OCI-M2 (cell line): ENCODE results near the gene TTLL12.

Source experiments
- DNase-seq: peaks from one replicate; lab custom pipeline; 2025; ENCODE audit not compliant: unreplicated experiment; lab: John Stamatoyannopoulos, UW

The TTLL12 gene

DNA sequence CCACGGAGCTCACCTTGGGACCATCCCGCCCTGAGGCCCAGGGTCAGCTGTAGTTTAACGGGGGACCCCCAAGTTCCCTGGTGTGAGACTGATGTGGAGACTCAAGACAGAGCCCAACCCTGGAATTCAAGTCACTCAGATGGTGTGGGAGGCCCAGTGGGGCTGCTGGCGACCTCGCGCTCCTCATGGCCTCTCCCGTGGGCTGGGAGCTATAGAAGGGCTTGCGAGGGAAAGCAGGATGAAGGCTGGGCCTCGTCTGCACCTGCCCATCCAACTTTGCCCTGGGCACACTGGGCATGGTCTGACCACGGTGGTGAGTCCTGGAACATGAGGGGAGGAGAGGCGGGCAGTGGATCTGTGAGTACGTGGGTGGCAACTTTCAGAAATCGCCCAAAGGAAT, 13.6 kb upstream of the TTLL12 start:
- no peak for DNase-seq

DNA sequence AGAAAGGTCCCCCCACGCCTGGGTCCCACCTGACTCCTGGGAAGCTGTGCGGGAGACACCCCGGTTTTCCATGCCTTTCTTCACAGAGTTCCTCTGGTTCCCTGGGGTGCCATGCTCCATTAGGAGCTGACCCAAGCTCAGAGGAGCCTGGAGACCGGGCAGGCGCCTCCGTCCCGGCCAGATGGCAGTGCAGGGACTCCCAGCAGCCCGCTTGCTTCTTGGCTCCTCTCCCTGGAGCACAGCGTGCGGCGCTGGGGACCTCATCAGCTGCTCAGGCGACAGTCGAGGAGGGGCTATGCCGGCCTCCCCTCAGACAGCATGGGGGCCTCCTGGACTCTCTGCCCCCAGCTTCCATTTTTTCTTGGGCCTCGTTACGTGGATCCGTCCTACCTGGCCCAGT, 13.1 kb upstream of the TTLL12 start:
- DNase-seq = no peak

DNA sequence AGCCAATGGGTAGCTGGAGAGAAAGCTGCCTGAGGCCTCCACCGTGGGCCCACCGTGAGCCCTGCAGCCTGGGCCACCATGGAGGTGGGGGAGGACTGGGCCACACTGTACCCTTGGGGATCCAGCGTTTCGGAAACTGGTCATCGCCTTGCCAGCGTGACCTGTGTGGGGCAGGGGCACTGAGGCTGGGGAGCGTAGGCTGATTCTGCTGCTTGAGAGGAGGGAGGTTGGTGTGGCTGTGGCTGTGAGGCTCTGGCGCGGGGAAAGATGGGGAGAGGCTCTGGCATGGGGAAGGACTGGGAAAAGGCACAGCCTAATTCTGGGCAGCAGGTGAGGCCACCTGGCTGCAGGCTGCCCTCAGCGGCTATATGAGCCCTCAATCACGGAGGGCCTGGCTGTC, 12.6 kb upstream of the TTLL12 start:
- no peak for DNase-seq

DNA sequence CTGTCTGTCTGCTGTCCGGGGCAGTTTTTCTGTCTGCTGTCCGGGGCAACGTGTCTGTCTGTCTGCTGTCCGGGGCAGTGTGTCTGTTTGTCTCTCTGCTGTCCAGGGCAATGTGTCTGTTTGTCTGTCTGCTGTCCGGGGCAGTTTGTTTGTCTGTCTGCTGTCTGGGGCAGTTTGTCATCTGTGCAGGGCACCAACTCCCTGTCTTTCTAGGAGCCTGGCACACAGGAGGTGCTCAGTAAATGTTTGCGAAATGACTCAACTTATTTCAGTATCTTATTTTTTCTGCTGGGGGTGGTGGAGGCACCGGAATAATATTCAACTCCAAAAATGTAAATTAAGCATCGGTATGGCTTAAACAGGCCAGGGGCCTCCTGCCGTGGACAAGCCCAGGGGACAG, 12.0 kb upstream of the TTLL12 start:
- DNase-seq = no peak

DNA sequence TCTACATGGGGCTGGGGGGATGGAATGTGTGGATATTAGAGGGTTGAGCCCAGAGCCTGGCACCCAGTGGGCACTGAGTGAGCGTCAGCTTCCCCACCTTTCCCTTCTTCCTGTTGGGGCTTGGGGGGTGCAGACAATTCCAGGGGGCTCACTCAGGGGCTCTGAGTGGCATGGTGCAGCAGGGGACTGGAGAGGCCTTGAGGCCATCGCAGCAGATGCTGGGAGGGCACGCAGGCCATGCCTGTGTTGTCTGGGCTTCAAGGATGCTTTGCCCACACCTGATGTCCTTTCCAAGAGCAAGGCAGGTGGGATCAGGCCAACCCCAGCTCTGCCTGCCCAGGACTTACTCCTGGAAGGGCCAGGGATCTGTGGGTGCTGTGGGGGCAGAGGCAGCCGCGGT, 11.2 kb upstream of the TTLL12 start:
- DNase-seq = no peak

DNA sequence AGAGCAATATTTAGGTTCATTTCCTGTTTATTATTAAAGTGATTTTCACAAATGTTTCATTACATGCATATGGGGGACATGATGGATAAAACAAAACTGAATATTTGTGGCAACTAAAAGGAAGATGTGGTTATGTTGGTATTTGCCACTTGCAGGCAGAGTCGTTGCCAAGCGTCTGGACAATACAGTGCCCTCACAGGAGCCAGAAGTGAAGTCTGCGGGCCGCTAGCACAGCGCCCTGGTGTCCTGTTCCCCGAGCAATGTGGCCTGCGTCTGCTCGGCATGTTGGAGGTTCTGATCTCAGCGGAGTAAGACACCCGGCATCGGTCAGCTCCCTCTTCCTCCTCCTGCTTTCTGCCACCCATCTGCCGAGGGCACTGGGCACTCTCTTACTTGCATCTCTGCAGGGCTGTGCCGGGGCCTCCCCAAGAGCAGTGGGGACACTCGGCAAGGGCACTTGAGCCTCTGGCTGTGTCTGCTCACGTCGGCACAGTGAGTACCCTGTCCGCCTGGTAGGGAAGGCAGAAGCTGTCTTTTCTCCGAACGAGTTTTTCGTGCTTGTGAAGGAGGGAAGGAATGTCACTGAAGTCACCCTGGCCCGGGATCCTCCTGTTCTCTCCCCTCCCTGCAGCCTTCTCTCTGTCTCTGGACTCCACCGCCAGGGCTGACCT, 10.5 kb upstream of the TTLL12 start:
- no peak for DNase-seq

DNA sequence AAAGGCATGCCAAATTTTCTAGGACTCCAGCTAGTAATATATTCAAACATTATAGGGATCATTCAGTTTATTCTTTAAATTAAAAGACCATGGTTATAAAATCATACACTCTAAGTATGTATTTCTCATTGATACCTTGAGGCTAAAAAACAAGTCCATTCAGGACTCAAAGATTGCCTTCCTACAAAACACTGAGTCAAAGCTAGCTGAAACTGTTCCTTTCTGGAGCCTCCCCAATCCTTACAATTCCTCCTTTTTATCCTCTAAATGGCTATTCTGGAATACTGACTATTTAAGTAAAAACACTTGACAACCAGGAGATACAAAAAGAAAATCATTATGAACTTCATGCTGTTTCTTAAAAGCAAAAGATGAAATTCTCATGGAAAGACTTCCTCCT, 4.9 kb upstream of the TTLL12 start:
- DNase-seq = no peak

DNA sequence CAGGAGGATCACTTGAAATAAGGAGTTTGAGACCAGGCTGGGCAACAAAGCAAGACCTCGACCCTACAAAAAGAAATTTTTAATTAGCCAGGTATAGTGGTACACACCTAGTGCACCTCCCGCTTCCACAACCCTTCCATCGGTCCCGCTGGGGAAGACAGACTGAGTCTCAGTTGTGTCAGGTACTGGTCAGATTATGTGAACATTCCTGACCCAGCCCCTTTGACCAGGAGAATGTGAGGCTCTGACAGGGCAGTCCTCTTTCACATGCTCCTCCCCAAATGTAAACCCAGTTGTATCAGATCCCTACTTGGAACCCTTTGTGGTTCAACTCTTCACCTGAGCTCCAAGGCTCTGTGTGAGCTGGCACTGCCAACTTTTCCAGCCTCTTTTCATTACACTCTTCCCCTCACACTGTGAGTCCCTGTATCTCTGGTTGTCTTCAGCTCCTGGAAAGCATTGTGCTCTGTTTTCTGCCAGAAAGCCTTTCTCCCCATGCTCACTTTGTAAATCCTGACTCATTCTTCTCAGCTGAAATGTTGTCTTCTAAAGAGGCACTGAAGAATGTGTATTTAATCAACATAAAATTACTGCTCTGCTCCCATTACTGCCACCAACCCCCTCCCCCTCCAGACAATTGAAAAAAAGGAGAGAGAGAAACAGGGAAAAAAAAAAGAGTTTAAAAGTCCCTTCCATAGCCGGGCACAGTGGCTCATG, 2.1 kb upstream of the TTLL12 start:
- DNase-seq = no peak

DNA sequence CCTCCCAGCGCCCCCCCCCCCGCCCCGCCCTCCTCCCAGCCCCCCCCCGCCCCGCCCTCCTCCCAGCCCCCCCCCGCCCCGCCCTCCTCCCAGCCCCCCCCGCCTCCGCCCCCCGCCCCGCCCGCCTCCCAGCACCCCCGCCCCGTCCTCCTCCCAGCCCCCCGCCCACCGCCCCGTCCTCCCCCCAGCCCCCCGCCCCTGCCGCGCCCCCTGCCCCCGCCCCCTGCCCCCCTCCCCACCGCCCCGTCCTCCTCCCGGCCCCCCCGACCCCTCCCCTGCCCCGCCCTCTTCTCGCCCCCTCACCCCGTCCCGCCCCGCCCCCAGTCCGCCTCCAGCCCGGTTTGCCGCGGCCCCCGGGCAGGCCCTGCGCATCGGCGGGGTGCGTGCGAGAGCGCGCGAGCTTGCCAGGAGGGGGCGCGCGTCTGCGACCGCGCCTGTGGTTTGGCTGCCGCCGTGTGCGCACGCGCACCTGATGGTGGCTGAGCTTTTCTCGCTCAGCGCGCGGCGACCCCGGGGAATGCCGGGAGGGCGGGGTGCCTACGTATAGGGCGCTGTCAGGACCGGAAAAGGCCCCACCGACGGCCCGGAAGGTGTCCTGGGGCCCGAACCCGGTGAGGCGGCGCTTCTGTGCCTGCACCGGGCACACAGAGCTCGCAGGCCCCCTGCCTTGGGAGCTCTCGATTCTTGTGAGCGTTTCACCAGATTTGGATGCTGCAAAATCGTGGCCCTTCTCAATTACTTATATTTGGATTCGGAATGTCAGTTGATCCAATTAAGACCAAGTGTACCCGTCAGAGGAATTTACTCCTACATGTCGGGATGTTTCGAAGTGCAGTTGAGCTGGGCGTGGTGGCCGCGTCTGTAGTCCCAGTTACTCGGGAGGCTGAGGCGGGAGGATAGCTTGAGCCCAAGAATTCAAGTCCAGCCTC, 501 bp upstream of the TTLL12 start:
- DNase-seq = peak; percentile 31

DNA sequence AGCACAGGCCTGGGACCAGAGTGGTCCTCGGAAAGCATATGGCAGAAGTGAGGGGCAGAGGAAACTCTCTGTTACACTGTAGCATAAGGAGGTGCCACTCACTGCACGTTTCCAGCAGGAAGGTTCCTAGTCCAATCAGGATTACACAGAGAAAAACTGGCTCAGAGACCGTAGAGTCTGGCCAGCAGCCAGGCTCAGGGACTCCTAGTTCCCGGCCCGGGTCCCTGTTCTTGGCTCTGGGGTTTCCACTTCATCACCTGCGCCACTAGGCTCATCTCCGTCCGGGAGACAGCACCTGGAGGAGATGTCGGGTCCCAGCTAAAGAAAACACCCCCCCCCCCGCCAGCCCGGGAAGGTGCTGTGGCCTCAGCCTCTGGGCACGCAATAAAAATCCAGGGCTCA, 1.1 kb downstream of the TTLL12 start:
- DNase-seq = no peak

DNA sequence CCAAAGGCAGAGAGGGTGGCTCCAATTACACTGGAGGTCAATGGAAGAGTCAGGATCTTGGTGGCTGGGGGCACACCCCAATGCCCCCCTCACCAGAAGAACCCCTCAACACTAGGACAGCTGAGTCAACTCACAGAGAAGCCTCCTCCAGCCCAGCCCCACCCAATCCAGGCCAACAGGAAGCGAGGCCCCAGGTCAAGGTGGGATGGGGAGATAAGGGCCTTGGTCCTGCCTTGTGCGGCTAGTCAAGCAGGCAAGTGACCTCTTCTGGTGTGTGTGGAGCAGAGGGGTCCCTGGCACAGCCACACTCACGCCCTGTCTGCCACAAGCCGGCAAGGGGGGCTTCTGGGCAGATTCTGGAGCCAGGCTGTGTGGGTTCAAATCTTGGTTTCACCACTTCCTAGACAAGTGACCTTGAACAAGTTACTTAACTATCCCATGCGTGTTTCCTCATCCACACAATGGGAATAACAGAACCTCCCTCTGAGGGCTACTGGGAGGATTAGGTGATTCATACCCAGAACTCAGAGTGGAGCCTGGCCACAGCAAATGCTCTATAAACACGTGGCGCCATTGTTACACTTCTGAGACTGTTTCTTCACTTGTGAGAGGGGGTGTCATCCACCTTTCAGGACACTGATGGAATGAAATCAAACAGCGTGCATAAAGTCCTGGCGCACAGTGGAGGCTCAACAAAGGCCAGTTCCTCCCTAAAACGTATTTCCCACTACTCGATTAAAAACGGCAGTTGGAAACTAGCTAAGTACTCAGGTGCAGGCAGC, 3.2 kb downstream of the TTLL12 start:
- no peak for DNase-seq

DNA sequence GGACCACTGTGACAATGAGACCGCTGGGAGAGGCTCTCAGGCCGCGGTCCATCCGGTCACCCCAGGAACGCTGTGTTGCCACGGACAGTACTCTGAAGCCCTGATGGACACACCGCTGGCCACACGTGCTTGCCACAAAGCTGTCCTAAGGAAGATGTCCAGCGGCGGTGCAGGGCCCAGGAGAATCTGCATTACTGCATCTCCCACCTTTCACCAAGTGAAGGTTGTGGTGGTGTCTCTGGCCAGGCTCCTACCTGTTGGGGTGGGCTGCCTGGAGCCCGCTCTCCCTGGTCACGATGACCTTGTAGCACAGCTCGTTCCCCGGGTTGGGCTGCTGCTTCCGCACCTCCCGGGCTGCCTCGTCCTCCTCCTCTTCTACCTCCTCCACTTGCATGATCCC, 4.2 kb downstream of the TTLL12 start:
- no peak for DNase-seq

DNA sequence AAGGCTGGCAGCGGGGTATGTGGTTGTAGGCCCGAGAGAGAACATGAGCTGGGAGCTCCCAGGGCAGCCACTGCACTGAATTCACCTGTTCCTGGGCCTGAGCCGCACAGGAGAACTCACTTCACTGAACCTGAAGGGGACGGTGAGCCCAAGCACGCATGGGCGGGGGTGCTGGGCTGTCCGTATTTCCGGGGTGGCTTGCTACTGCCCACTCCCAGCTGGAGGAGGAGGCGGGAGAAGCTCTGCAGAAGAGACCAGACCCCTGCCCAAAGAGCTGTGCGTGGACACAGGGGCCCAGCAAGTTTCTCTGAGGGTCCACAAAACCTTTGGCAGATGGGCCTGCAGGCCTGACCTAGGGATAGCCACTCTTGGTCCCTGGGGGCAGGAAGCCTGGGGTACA, 4.8 kb downstream of the TTLL12 start:
- DNase-seq = no peak

DNA sequence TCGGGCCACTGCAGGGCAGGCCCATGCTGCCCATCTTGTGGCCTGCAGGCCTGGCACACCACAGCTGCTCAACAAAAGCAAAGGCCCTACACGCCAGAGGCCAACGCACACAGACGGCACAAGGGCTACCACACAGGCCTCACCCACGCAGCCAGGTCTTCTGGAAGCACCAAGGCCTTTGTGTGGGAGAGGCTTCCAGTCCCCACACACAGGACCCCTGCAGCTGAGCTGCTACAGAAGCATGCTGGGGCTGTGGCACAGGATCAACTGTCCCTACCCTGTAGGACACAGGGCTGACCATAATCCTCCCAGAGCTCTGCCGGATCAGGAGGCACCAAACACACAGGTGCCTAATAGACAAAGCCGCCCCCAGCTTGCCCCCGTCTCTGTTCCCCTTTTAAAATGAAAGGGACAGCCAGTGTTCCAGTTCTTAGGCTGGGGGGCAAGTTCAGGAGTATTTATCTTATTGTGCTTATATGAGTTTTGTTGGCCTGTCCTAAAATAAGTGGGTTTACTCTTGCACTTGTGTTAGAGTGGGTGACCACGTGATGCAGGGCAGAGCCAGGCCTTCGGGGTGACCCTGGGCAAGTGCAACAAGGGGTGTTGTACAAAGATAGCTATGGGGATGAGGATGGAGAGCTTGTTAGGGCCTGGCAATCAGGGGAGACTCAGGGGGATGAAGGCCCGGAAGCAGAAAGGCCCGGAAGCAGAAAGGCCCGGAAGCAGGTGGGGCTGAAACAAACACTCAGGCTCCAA, 5.4 kb downstream of the TTLL12 start:
- DNase-seq = no peak

DNA sequence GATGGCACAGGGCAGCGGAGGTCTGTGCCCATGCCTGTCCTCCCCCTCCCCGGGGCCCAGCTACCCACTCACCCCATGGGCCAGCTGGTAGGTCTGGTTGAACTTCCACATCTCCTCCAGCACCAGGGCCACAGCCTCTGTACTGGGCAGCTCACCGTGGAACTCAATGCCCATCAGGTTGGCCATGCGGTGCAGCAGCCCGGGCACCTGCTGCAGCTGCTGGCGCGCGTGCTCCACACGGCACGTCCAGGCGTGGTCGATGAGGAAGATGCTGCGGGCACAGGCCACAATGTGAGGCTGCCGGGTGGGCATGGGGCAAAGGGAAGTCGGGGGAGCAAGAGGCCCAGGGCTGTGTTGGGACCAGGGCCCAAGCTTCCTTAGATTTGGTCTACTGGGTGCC, 6.3 kb downstream of the TTLL12 start:
- DNase-seq = no peak

DNA sequence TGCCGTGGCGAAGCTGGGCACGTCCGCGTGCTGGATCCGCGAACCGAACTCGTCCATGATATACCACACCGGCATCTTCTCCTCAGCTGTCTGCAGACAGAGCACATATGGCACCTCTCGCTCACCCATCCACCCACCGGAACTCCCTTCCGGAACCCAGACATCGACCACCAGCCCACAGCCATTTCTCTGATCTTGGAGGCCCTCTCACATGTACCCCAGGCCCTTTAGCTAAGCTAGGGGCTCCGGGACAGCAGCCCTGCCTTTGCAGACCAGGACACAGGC, 7.1 kb downstream of the TTLL12 start:
- no peak for DNase-seq

DNA sequence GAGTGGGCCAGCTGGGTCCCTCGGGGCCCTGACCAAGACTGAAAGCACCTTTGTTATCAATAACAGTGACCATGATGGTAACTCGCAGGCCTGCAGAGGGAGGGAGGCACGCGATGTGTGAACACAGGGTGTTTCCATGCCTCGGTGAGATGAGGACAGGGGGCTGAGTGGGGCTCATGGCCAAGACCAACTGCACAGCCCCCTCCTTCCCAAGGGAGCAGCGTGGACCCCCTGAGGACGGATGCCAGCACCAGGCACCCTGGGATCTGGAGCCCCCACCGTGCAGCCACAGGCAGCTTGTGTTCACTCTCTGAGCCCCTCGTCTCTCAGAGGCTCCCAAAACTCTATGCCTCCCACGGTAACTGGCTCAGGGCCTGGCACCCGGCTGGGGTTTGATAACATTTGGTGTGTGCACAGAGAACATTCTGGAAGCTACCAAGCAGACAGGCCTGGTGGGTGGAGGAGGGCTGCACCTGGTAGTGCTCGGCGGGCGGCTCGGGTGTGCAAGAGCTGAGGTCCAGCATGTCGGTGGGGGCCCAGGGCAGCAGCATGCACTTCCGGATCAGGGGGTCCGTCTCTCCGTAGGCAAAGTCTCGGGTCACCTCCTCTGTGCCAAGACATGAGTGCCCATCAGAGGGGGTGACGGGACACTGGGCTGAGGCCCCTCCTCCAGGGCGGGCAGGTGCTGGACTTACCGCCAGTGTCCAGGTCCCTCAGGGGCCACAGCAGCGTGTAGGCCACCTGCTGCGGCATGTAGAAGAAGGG, 7.6 kb downstream of the TTLL12 start:
- DNase-seq = no peak

DNA sequence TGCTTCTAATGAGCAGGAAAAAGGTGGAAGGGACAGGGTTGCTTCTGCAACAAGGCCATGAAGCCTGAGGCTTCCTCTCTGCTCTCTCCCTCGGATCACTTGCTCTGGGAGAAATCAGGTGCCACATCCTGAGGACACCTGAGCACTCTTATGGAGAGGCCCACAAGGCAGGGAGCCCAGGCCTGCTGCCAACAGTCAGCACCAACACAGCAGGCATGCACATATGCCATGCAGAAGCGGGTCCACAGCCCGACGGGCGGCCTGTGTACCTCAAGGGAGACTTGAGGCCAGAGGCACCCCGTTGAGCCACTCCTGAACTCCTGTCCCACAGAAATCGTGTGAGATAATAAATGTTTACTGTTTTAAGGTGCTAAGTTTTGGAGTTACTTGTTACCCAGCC, 9.5 kb downstream of the TTLL12 start:
- DNase-seq = no peak

DNA sequence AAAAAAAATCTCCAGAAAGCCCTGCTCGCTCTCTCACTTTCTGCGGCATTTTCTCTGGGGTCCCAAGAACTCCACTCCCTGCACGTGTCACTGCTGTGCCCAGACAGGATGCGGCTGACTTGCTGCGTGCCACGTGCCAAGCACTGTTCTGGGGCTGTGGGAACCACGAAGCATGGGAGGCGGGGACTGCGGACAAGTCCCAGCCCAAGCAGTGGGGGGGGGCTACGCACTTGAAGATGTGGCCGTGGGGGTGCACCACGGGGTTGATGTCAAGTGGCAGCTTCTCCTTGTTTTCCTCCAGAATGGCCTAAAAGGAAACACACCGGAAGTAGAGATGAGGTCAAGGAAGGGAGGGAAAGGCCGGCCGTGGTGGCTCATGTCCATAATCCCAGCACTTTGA, 10.8 kb downstream of the TTLL12 start:
- no peak for DNase-seq

DNA sequence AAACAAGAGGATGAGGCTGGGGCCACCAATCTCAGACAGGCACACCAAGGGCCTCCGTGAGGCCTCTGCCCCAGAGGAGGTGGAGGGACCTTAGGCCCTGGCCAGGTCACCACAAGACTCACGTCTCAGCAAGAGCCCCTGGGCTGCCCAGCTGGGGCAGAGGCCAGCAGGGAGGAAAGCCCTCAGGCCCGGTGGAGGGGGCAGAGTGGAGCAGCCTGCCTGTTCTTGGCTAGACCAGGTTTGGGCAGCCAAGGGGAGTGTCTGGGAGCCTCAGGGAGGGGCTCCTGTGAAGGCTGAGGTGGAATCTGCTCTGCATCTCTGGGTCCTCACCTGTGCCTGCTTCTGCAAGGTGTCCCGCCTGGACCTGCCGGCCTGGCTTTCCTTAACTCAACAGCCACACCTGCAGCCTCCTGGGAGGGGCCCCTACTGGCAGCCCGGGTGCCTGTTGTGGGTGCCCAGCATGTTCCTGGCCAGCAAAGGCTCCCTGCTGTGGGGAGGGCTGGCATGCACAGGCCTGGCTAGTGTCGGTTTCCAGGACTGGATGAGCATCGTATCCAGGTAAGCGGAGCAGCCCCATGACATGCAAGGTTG, 11.9 kb downstream of the TTLL12 start:
- DNase-seq = no peak
